ENCODE data around the gene TSTD1.

Gene TSTD1

GRCh38 chr1:161045736-161046604 lies 7.2 kb upstream of the TSTD1 start, which contains the start of gene USF1:
TSS of gene USF1 (minus strand) at chr1:161045977. CDS start at chr1:161043275, 2,702 bp downstream.
- DNase-seq (ENCODE audit: low read depth, low spot score): peak; percentile 85
- Histone ChIP-seq H3K9ac (ENCODE audit: insufficient read length) (peak within 1 kb of the TSS; percentile 85), H3K27ac (peak within 1 kb of the TSS; percentile 95), H3K9me3 (ENCODE audit: low read depth, low read length) (no peaks in the 10 kb centered on the region), H3K36me3 (ENCODE audit: insufficient read depth, low read length) (peaks cover 22% of the 10 kb centered on the region), H3K4me3 (peak within 1 kb of the TSS; percentile 80)
- TF ChIP-seq FOXP2 (optimal IDR thresholded peaks at IDR 0.05; ENCODE audit: control extremely low read depth, extremely low read length, insufficient read depth): no peak
- TF ChIP-seq EZH2 (IDR thresholded peaks at IDR 0.05): no peak
- peak; percentile 94 for TF ChIP-seq POLR2AphosphoS5 (IDR thresholded peaks at IDR 0.05; ENCODE audit: borderline replicate concordance, low read depth, low read length)

- Histone ChIP-seq H3K36me3 (ENCODE audit: insufficient read depth, low read length) (peaks cover 30% of the 10 kb centered on the region), H3K27ac (peak overlapping the region; percentile 95; the same call in 1 of the 2 replicates), H3K9ac (ENCODE audit: insufficient read length) (peak overlapping the region; percentile 85), H3K4me3 (peak overlapping the region; percentile 80), H3K9me3 (ENCODE audit: low read depth, low read length) (no peaks in the 10 kb centered on the region)
- TF ChIP-seq POLR2AphosphoS5 (IDR thresholded peaks at IDR 0.05; ENCODE audit: borderline replicate concordance, low read depth, low read length): no peak
- TF ChIP-seq EZH2 (IDR thresholded peaks at IDR 0.05): no peak
- TF ChIP-seq FOXP2 (optimal IDR thresholded peaks at IDR 0.05; ENCODE audit: control extremely low read depth, extremely low read length, insufficient read depth): no peak
- DNase-seq (ENCODE audit: low read depth, low spot score): no peak
Measured at GRCh38 chr1:161044908-161045735, 6.4 kb upstream of the TSTD1 start.

- no peak for DNase-seq (ENCODE audit: low read depth, low spot score)
- H3K9ac ChIP-seq (ENCODE audit: insufficient read length): peak overlapping the region; percentile 85
- no peaks in the 10 kb centered on the region for H3K9me3 ChIP-seq (ENCODE audit: low read depth, low read length)
- H3K4me3 ChIP-seq: peak overlapping the region; percentile 80
- no peak for TF ChIP-seq POLR2AphosphoS5 (IDR thresholded peaks at IDR 0.05; ENCODE audit: borderline replicate concordance, low read depth, low read length)
- no peak for TF ChIP-seq EZH2 (IDR thresholded peaks at IDR 0.05)
- TF ChIP-seq FOXP2 (optimal IDR thresholded peaks at IDR 0.05; ENCODE audit: control extremely low read depth, extremely low read length, insufficient read depth): no peak
- H3K36me3 ChIP-seq (ENCODE audit: insufficient read depth, low read length): peaks cover 36% of the 10 kb centered on the region
- H3K27ac ChIP-seq: no peak overlapping the region
Measured at GRCh38 chr1:161044535-161044907, 5.8 kb upstream of the TSTD1 start.

GRCh38 chr1:161039546-161039945 lies 782 bp upstream of the TSTD1 start:
- Histone ChIP-seq H3K4me3 (no peak overlapping the region), H3K27ac (no peak overlapping the region)
- no peak for DNase-seq (ENCODE audit: low read depth, low spot score)

GRCh38 chr1:161039154-161039545 lies 386 bp upstream of the TSTD1 start:
- TF ChIP-seq FOXP2 (optimal IDR thresholded peaks at IDR 0.05; ENCODE audit: control extremely low read depth, extremely low read length, insufficient read depth): no peak
- TF ChIP-seq EZH2 (IDR thresholded peaks at IDR 0.05): no peak
- TF ChIP-seq POLR2AphosphoS5 (IDR thresholded peaks at IDR 0.05; ENCODE audit: borderline replicate concordance, low read depth, low read length): no peak
- Histone ChIP-seq H3K9me3 (ENCODE audit: low read depth, low read length) (no peaks in the 10 kb centered on the region), H3K9ac (ENCODE audit: insufficient read length) (peak overlapping the region; percentile 69), H3K27ac (no peak overlapping the region), H3K4me3 (peak overlapping the region; percentile 79), H3K36me3 (ENCODE audit: insufficient read depth, low read length) (peaks cover 39% of the 10 kb centered on the region)
- DNase-seq (ENCODE audit: low read depth, low spot score): no peak

More at GRCh38 chr1:161039546-161039945, 782 bp upstream of the TSTD1 start:
- TF ChIP-seq POLR2AphosphoS5 (IDR thresholded peaks at IDR 0.05; ENCODE audit: borderline replicate concordance, low read depth, low read length): no peak
- TF ChIP-seq EZH2 (IDR thresholded peaks at IDR 0.05): no peak
- no peak for TF ChIP-seq FOXP2 (optimal IDR thresholded peaks at IDR 0.05; ENCODE audit: control extremely low read depth, extremely low read length, insufficient read depth)
- Histone ChIP-seq H3K36me3 (ENCODE audit: insufficient read depth, low read length) (peaks cover 39% of the 10 kb centered on the region), H3K9ac (ENCODE audit: insufficient read length) (no peak overlapping the region), H3K9me3 (ENCODE audit: low read depth, low read length) (no peaks in the 10 kb centered on the region)

GRCh38 chr1:161037661-161038522 lies 872 bp downstream of the TSTD1 start:
- Histone ChIP-seq H3K27ac (no peak overlapping the region), H3K9ac (ENCODE audit: insufficient read length) (peak overlapping the region; percentile 69), H3K9me3 (ENCODE audit: low read depth, low read length) (no peaks in the 10 kb centered on the region), H3K36me3 (ENCODE audit: insufficient read depth, low read length) (peaks cover 35% of the 10 kb centered on the region), H3K4me3 (peak overlapping the region; percentile 79)
- no peak for DNase-seq (ENCODE audit: low read depth, low spot score)
- TF ChIP-seq EZH2 (IDR thresholded peaks at IDR 0.05) (no peak), FOXP2 (optimal IDR thresholded peaks at IDR 0.05; ENCODE audit: control extremely low read depth, extremely low read length, insufficient read depth) (no peak), POLR2AphosphoS5 (IDR thresholded peaks at IDR 0.05; ENCODE audit: borderline replicate concordance, low read depth, low read length) (no peak)

GRCh38 chr1:161033751-161034150 lies 5.0 kb downstream of the TSTD1 start:
- Histone ChIP-seq H3K9ac (ENCODE audit: insufficient read length) (no peak overlapping the region), H3K4me3 (no peak overlapping the region), H3K27ac (no peak overlapping the region), H3K36me3 (ENCODE audit: insufficient read depth, low read length) (no peaks in the 10 kb centered on the region), H3K9me3 (ENCODE audit: low read depth, low read length) (no peaks in the 10 kb centered on the region)
- DNase-seq (ENCODE audit: low read depth, low spot score): no peak
- TF ChIP-seq FOXP2 (optimal IDR thresholded peaks at IDR 0.05; ENCODE audit: control extremely low read depth, extremely low read length, insufficient read depth): no peak
- TF ChIP-seq POLR2AphosphoS5 (IDR thresholded peaks at IDR 0.05; ENCODE audit: borderline replicate concordance, low read depth, low read length): no peak
- no peak for TF ChIP-seq EZH2 (IDR thresholded peaks at IDR 0.05)
